ENCODE measurements around the gene FIG4. TPM values are rescaled to one million over a fixed set of nuclear protein-coding genes. Genes with fewer than 3 reads are reported as not detected.

Gene FIG4
- total RNA-seq, 1 experiment from 2014 or later, result 23.1 TPM

DNA sequence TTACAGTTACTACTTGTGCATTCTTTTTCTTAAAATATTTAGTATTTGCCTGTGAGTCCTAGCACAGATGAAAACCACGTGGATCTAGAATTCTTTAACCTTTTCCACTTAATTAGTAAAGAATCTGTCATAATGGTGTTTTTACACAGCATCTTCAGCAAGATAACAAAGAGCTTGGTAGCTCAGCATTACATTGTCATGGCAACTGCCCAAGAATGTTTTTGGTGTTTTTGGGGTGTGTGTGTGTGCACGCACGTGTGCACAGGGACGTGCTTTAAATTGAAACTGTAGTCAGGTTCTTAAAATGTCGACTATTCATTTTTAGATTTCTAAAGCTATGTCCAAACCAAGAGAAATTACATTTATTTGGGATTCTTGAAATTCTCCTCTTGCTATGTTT lies 108.0 kb downstream of the FIG4 start:
- Mint-ChIP-seq H3K4me3 (no peak overlapping the region), H3K27me3 (ENCODE audit: low read depth) (no peaks in the 10 kb centered on the region)
- TF ChIP-seq, protein P1, sequence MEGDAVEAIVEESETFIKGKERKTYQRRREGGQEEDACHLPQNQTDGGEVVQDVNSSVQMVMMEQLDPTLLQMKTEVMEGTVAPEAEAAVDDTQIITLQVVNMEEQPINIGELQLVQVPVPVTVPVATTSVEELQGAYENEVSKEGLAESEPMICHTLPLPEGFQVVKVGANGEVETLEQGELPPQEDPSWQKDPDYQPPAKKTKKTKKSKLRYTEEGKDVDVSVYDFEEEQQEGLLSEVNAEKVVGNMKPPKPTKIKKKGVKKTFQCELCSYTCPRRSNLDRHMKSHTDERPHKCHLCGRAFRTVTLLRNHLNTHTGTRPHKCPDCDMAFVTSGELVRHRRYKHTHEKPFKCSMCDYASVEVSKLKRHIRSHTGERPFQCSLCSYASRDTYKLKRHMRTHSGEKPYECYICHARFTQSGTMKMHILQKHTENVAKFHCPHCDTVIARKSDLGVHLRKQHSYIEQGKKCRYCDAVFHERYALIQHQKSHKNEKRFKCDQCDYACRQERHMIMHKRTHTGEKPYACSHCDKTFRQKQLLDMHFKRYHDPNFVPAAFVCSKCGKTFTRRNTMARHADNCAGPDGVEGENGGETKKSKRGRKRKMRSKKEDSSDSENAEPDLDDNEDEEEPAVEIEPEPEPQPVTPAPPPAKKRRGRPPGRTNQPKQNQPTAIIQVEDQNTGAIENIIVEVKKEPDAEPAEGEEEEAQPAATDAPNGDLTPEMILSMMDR (conservative IDR thresholded peaks at IDR 0.05), result no peak

More for the DNA sequence above, 108.0 kb downstream of the FIG4 start:
- Histone ChIP-seq H3K14ac (ENCODE audit: insufficient read depth, low read length) (no peak overlapping the region), H2BK12ac (ENCODE audit: insufficient read length, low read depth, low read length) (no peak overlapping the region), H3K23ac (ENCODE audit: insufficient read length, low read depth, low read length) (no peak overlapping the region), H2AFZ (ENCODE audit: low read length) (no peak overlapping the region), H3K4me2 (ENCODE audit: insufficient read depth, insufficient read length, low read length) (no peak overlapping the region), H2AK5ac (ENCODE audit: insufficient read length, low read length) (no peak overlapping the region), H4K8ac (replicated peaks; ENCODE audit: insufficient read length, low read depth, low read length) (no peak overlapping the region), H3K79me1 (ENCODE audit: insufficient read depth, low read depth, low read length, poor library complexity, severe bottlenecking) (no peaks in the 10 kb centered on the region), H3K9me3 (ENCODE audit: control insufficient read depth, low read depth, low read length) (no peaks in the 10 kb centered on the region), H3K4me1 (ENCODE audit: insufficient read depth, low read length) (peaks cover 2% of the 10 kb centered on the region; the same call in 1 of the 2 replicates), H3K27ac (ENCODE audit: insufficient read length, low read depth, low read length) (no peak overlapping the region), H2BK120ac (ENCODE audit: low read depth, low read length, poor library complexity, severe bottlenecking) (no peak overlapping the region), H3K4ac (ENCODE audit: low read depth, low read length) (no peak overlapping the region), H3K79me2 (ENCODE audit: insufficient read depth, low read length) (no peaks in the 10 kb centered on the region), H3T11ph (ENCODE audit: low read length) (no peak overlapping the region), H3K56ac (ENCODE audit: insufficient read length, low read depth, low read length) (no peak overlapping the region), H3K27me3 (ENCODE audit: insufficient read depth, low read length) (no peaks in the 10 kb centered on the region), H4K91ac (ENCODE audit: insufficient read length, low read depth, low read length) (no peak overlapping the region), H2BK5ac (ENCODE audit: insufficient read length, low read length) (no peak overlapping the region), H4K20me1 (ENCODE audit: control insufficient read depth, insufficient read depth, insufficient read length) (no peaks in the 10 kb centered on the region), H3K18ac (ENCODE audit: insufficient read length, low read depth, low read length) (no peak overlapping the region), H3K23me2 (ENCODE audit: insufficient read length, low read depth, low read length, poor library complexity, severe bottlenecking) (no peaks in the 10 kb centered on the region), H4K5ac (ENCODE audit: insufficient read length, low read depth, low read length) (no peak overlapping the region), H2BK20ac (ENCODE audit: low read depth, low read length, poor library complexity, severe bottlenecking) (no peak overlapping the region), H3K9ac (ENCODE audit: extremely low read depth, insufficient read length, low read length) (no peak overlapping the region), H2BK15ac (ENCODE audit: low read depth, low read length) (no peak overlapping the region)
- Mint-ChIP-seq H3K9me3 (no peaks in the 10 kb centered on the region), H3K4me1 (peaks cover 0 to 5% of the 10 kb centered on the region in 2 experiments; a peak in 2 of 4 replicates), H3K36me3 (ENCODE audit: insufficient read depth in 1 of 3, low read depth in 3 of 3) (peaks cover 0 to 5% (median 0%) of the 10 kb centered on the region in 3 experiments; a peak in 2 of 7 replicates), H3K27ac (no peak overlapping the region)
- WGBS (ENCODE audit: extremely low coverage, insufficient read length, low lambda C conversion rate), result no CpG with 5 or more reads among the region's 5 CpGs
- DNase-seq, result no peak
